Measurements from ENCODE around the gene SLC6A1.

The SLC6A1 gene

DNA sequence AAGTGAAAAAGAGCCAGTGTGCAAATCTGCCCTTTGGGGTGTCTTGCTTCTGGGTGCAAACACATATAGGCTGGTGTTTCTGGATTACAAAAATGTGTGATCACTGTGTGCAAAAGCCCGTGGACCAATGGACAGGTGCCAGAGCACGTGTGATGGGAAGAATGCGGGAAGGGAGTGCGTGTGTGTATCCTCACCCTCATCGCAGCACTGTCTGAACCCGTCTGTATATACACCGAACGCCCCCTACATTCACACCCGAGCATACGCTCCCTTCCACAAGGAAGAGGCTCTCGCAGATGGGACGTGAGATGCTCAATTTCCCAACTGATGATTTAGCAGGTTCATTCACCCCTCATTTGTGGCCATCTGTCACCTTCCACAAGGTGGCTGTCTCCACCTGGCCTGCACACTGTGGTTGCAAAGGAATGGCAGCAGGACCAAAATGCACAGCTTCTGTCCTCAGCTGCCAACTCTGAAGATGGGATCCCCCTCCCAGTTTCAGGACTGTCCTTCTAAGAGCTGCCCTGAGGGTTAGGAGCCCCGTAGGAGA lies 19.4 kb upstream of the SLC6A1 start:
- Histone ChIP-seq H3K27me3 (ENCODE audit: insufficient read depth, insufficient read length) (peaks cover 3% of the 10 kb centered on the region), H3K4me3 (ENCODE audit: insufficient read length, low read depth) (no peak overlapping the region), H3K9me3 (ENCODE audit: insufficient read depth, low read length) (no peaks in the 10 kb centered on the region), H3K36me3 (ENCODE audit: insufficient read depth, insufficient read length, low read length) (no peaks in the 10 kb centered on the region), H3K9ac (ENCODE audit: insufficient read length, low read depth) (no peak overlapping the region), H3K4me1 (ENCODE audit: insufficient read depth, insufficient read length) (peaks cover 19% of the 10 kb centered on the region)
- TF ChIP-seq SUZ12 (IDR thresholded peaks at IDR 0.05; ENCODE audit: extremely low read depth, insufficient read depth, insufficient read length) (no peak), ZNF274 (IDR thresholded peaks at IDR 0.05; ENCODE audit: low read depth, low read length) (no peak), YY1 (IDR thresholded peaks at IDR 0.05; ENCODE audit: insufficient read depth, insufficient read length) (no peak)
- no peak for DNase-seq (ENCODE audit: low read depth, low spot score)

GRCh38 chr3:10974131-10974530 lies 18.4 kb upstream of the SLC6A1 start:
- Histone ChIP-seq H3K4me1 (ENCODE audit: insufficient read depth, insufficient read length) (peaks cover 21% of the 10 kb centered on the region), H3K27me3 (ENCODE audit: insufficient read depth, insufficient read length) (peaks cover 3% of the 10 kb centered on the region), H3K4me3 (ENCODE audit: insufficient read length, low read depth) (no peak overlapping the region), H3K36me3 (ENCODE audit: insufficient read depth, insufficient read length, low read length) (no peaks in the 10 kb centered on the region), H3K9me3 (ENCODE audit: insufficient read depth, low read length) (no peaks in the 10 kb centered on the region), H3K9ac (ENCODE audit: insufficient read length, low read depth) (no peak overlapping the region)
- no peak for DNase-seq (ENCODE audit: low read depth, low spot score)
- TF ChIP-seq YY1 (IDR thresholded peaks at IDR 0.05; ENCODE audit: insufficient read depth, insufficient read length), result no peak
- TF ChIP-seq SUZ12 (IDR thresholded peaks at IDR 0.05; ENCODE audit: extremely low read depth, insufficient read depth, insufficient read length), result no peak
- no peak for TF ChIP-seq ZNF274 (IDR thresholded peaks at IDR 0.05; ENCODE audit: low read depth, low read length)

DNA sequence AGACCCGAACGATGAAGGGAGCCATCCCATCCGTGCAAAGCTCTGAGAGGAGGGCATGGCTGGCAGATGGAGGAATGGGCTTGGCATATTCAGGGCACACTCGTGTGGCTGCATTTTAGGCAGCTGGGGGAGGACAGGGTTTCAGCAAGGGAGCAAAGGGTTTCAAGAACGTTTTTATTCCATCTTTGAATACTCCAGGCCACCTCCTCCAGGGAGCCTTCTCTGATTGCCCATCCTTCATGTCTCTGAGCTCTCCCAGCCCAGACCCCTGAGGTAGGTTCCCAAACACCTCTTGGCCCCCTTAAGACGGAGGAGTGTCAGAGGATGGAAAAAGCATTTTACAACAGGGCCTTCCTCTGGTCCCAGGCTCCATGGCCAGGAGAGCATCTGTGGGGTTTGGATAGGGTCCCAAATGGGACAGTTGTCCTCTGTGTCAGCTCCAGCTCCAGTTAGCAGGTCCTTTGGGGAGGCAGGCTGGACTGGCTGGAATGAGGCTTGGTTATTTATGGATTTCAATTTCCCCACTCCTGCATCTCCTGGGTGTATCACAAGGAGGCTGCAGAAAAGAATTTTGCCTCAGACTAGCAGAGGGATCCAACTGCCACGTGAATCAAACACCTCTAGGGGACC lies 17.7 kb upstream of the SLC6A1 start:
- Histone ChIP-seq H3K4me3 (ENCODE audit: insufficient read length, low read depth) (no peak overlapping the region), H3K9me3 (ENCODE audit: insufficient read depth, low read length) (no peaks in the 10 kb centered on the region), H3K36me3 (ENCODE audit: insufficient read depth, insufficient read length, low read length) (no peaks in the 10 kb centered on the region), H3K27me3 (ENCODE audit: insufficient read depth, insufficient read length) (peaks cover 3% of the 10 kb centered on the region), H3K9ac (ENCODE audit: insufficient read length, low read depth) (no peak overlapping the region), H3K4me1 (ENCODE audit: insufficient read depth, insufficient read length) (peaks cover 21% of the 10 kb centered on the region)
- TF ChIP-seq YY1 (IDR thresholded peaks at IDR 0.05; ENCODE audit: insufficient read depth, insufficient read length) (no peak), SUZ12 (IDR thresholded peaks at IDR 0.05; ENCODE audit: extremely low read depth, insufficient read depth, insufficient read length) (no peak)
- DNase-seq (ENCODE audit: low read depth, low spot score), result no peak

DNA sequence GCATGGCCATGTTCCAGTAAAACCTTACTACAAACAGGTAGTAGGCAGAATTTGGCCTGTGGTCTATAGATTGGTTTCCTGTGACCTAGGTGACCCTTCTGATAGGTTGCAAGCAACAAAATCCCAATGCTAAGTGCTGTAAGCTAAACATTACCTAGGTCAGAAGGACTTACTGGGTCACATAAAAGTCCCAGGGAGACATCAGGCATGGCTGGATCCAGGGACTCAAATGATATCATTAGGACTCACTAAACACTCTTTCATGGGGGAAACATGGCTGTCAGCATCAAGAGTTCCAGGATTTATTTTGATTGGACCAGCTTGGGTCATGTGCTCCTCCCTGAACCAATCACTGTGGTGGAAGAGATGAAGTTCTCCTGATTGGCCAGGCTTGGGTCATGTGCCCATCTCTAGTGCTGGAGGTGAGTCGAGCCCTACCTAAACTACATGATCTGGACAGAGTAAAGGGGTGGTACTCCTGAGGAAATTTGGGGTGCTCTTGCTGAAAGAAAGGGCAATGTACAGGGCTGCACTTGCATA lies 16.8 kb upstream of the SLC6A1 start:
- Histone ChIP-seq H3K4me3 (ENCODE audit: insufficient read length, low read depth) (no peak overlapping the region), H3K9ac (ENCODE audit: insufficient read length, low read depth) (no peak overlapping the region), H3K36me3 (ENCODE audit: insufficient read depth, insufficient read length, low read length) (no peaks in the 10 kb centered on the region), H3K27me3 (ENCODE audit: insufficient read depth, insufficient read length) (peaks cover 4% of the 10 kb centered on the region), H3K4me1 (ENCODE audit: insufficient read depth, insufficient read length) (peaks cover 21% of the 10 kb centered on the region), H3K9me3 (ENCODE audit: insufficient read depth, low read length) (no peaks in the 10 kb centered on the region)
- TF ChIP-seq YY1 (IDR thresholded peaks at IDR 0.05; ENCODE audit: insufficient read depth, insufficient read length) (no peak), SUZ12 (IDR thresholded peaks at IDR 0.05; ENCODE audit: extremely low read depth, insufficient read depth, insufficient read length) (no peak), ZNF274 (IDR thresholded peaks at IDR 0.05; ENCODE audit: low read depth, low read length) (no peak)
- no peak for DNase-seq (ENCODE audit: low read depth, low spot score)

DNA sequence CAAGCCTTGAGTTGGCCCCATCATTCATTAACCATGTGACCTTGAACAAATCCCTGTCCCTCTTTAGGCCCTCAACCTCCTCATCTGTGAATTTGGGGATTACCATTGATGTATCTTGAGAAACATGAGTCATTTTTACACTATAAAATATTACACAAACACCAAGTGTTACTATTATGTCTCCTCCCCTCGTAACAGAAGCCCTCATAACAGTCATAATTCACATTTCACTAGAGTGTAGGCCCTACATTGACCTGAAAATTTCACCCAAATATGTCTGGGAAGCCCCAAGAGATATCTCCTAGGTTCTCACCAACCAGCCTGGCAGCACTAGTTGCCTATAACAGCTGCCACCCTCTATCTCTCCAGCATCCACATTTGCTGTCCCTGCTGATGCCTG lies 15.8 kb upstream of the SLC6A1 start:
- H3K4me3 ChIP-seq (ENCODE audit: insufficient read length, low read depth), result no peak overlapping the region
- no peak for DNase-seq (ENCODE audit: low read depth, low spot score)
- no peaks in the 10 kb centered on the region for H3K9me3 ChIP-seq (ENCODE audit: insufficient read depth, low read length)
- no peak overlapping the region for H3K9ac ChIP-seq (ENCODE audit: insufficient read length, low read depth)
- H3K36me3 ChIP-seq (ENCODE audit: insufficient read depth, insufficient read length, low read length), result no peaks in the 10 kb centered on the region
- peaks cover 16% of the 10 kb centered on the region for H3K4me1 ChIP-seq (ENCODE audit: insufficient read depth, insufficient read length)
- peaks cover 14% of the 10 kb centered on the region for H3K27me3 ChIP-seq (ENCODE audit: insufficient read depth, insufficient read length)
- no peak for TF ChIP-seq ZNF274 (IDR thresholded peaks at IDR 0.05; ENCODE audit: low read depth, low read length)
- no peak for TF ChIP-seq YY1 (IDR thresholded peaks at IDR 0.05; ENCODE audit: insufficient read depth, insufficient read length)
- TF ChIP-seq SUZ12 (IDR thresholded peaks at IDR 0.05; ENCODE audit: extremely low read depth, insufficient read depth, insufficient read length), result no peak

- H3K9ac ChIP-seq (ENCODE audit: insufficient read length, low read depth), result no peak overlapping the region
- H3K36me3 ChIP-seq (ENCODE audit: insufficient read depth, insufficient read length, low read length), result no peaks in the 10 kb centered on the region
- peaks cover 6% of the 10 kb centered on the region for H3K4me1 ChIP-seq (ENCODE audit: insufficient read depth, insufficient read length)
- no peak overlapping the region for H3K4me3 ChIP-seq (ENCODE audit: insufficient read length, low read depth)
- no peak for DNase-seq (ENCODE audit: low read depth, low spot score)
- peaks cover 23% of the 10 kb centered on the region for H3K27me3 ChIP-seq (ENCODE audit: insufficient read depth, insufficient read length)
- TF ChIP-seq YY1 (IDR thresholded peaks at IDR 0.05; ENCODE audit: insufficient read depth, insufficient read length) (no peak), SUZ12 (IDR thresholded peaks at IDR 0.05; ENCODE audit: extremely low read depth, insufficient read depth, insufficient read length) (no peak), ZNF274 (IDR thresholded peaks at IDR 0.05; ENCODE audit: low read depth, low read length) (no peak)
- no peaks in the 10 kb centered on the region for H3K9me3 ChIP-seq (ENCODE audit: insufficient read depth, low read length)
These were observed 14.5 kb upstream of the SLC6A1 start for GRCh38 chr3:10977892-10978510.

DNA sequence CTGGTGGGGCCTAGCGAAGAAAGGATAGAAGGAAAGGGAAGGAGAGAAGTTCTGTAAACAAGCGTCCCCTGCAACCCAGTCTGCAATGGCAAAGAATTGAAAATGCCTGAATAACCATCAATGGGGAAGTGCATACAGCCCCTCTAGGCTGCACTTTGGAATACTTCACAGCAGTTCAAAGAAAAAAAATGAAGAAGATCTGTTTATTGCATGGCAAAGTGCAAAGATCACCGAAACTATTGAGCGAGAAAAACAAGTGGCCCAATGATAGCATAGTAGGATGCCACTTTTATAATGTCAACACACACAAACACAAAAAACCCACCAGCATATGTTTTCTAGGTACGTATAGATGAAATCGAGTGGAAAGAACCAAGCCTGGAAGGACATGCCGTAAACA lies 13.6 kb upstream of the SLC6A1 start:
- TF ChIP-seq SUZ12 (IDR thresholded peaks at IDR 0.05; ENCODE audit: extremely low read depth, insufficient read depth, insufficient read length) (no peak), YY1 (IDR thresholded peaks at IDR 0.05; ENCODE audit: insufficient read depth, insufficient read length) (no peak), ZNF274 (IDR thresholded peaks at IDR 0.05; ENCODE audit: low read depth, low read length) (no peak)
- no peak overlapping the region for H3K9ac ChIP-seq (ENCODE audit: insufficient read length, low read depth)
- no peaks in the 10 kb centered on the region for H3K9me3 ChIP-seq (ENCODE audit: insufficient read depth, low read length)
- H3K4me3 ChIP-seq (ENCODE audit: insufficient read length, low read depth), result no peak overlapping the region
- H3K36me3 ChIP-seq (ENCODE audit: insufficient read depth, insufficient read length, low read length), result no peaks in the 10 kb centered on the region
- H3K27me3 ChIP-seq (ENCODE audit: insufficient read depth, insufficient read length), result peaks cover 23% of the 10 kb centered on the region
- no peak for DNase-seq (ENCODE audit: low read depth, low spot score)
- peaks cover 6% of the 10 kb centered on the region for H3K4me1 ChIP-seq (ENCODE audit: insufficient read depth, insufficient read length)
